Left ventricle myocardium inferior (tissue), 1 donor: ENCODE results near the gene TRMT61A. TPM values are rescaled to one million over a fixed set of nuclear protein-coding genes. Genes with fewer than 3 reads are reported as not detected.

Experiments used
- DNase-seq: peaks from one replicate; pipeline ENCODE4 v3.0.0-alpha.2; 2020
- H3K27ac ChIP-seq: fragments of 200-600 bp; replicated peaks from 2 replicates; pipeline ENCODE4 v1.8.0; 2021
- H3K27me3 ChIP-seq: fragments of 200-600 bp; 2 replicates; pipeline ENCODE4 v1.8.0; 2021; ENCODE audit warnings: low read depth
- H3K36me3 ChIP-seq: fragments of 200-600 bp; 2 replicates; pipeline ENCODE4 v1.8.0; 2021
- H3K4me1 ChIP-seq: fragments of 200-600 bp; 2 replicates; pipeline ENCODE4 v1.8.0; 2021
- H3K4me3 ChIP-seq: fragments of 200-600 bp; 2 replicates; pipeline ENCODE4 v1.8.0; 2021; ENCODE audit warnings: mild to moderate bottlenecking, moderate library complexity
- H3K9me3 ChIP-seq: fragments of 200-600 bp; replicated peaks from 2 replicates; pipeline ENCODE4 v1.8.0; 2021
- CTCF ChIP-seq: fragments of 200-600 bp; IDR thresholded peaks from 2 replicates; pipeline ENCODE4 v1.8.0; 2021; ENCODE audit warnings: antibody characterized with exemption, mild to moderate bottlenecking, borderline replicate concordance
- intact Hi-C: fragments of 100-400 bp; cut with micrococcal nuclease; formaldehyde crosslinking; loops from one replicate; pipeline ENCODE4 v1.11.0; 2022
- total RNA-seq: library from RNA; stranded (reverse); fragmentation: NEBNext Ultra II Directional; extraction: Animal tissue kit (Norgen Biotek cat#: 25700); gene quantifications from one replicate; pipeline ENCODE4 v1.2.1, GENCODE V29; 2021
- donor health status: DM: no; HTN: yes; CAD: no; lungs with severe emphysema.

The TRMT61A gene
- total RNA-seq, 1 donor from 2014 or later: 5.9 TPM

GRCh38 chr14:103584326-103584915 is 55.4 kb downstream of the TRMT61A start:
- no peaks in the 10 kb centered on the region for H3K27me3 ChIP-seq
- peaks cover 18% of the 10 kb centered on the region for H3K36me3 ChIP-seq
- H3K27ac ChIP-seq: no peak overlapping the region
- TF ChIP-seq CTCF: no peak
- DNase-seq: no peak
- no peaks in the 10 kb centered on the region for H3K4me1 ChIP-seq
- no peaks in the 10 kb centered on the region for H3K9me3 ChIP-seq
- intact Hi-C loops: no loop called here
- H3K4me3 ChIP-seq: no peak overlapping the region

Other genes starting within 250 kb of the TRMT61A start
- gene EIF5, start 195.0 kb upstream of the TRMT61A start, total RNA-seq: 260 TPM
- 103 TPM for gene MARK3, start 143.8 kb upstream of the TRMT61A start, total RNA-seq
- gene CKB, start 6.4 kb upstream of the TRMT61A start, total RNA-seq: 661 TPM
- 16.7 TPM for gene BAG5, start 33.5 kb downstream of the TRMT61A start, total RNA-seq
- 48.3 TPM for gene COA8, start 33.8 kb downstream of the TRMT61A start, total RNA-seq
- 137 TPM for gene KLC1, start 100.0 kb downstream of the TRMT61A start, total RNA-seq
- 4.1 TPM for gene XRCC3, start 186.3 kb downstream of the TRMT61A start, total RNA-seq
- 50.5 TPM for gene ZFYVE21, start 186.6 kb downstream of the TRMT61A start, total RNA-seq